ENCODE measurements around the gene ERBB4.

Gene ERBB4

GRCh38 chr2:211413746-211414145 lies 1124.9 kb downstream of the ERBB4 start:
- H3K27me3 ChIP-seq (ENCODE audit: insufficient read depth, low read depth), result no peaks in the 10 kb centered on the region
- no peaks in the 10 kb centered on the region for H3K36me3 ChIP-seq (ENCODE audit: insufficient read depth)
- no peaks in the 10 kb centered on the region for H3K4me1 ChIP-seq (ENCODE audit: low read depth, poor library complexity, severe bottlenecking)
- no peak overlapping the region for H3K4me2 ChIP-seq
- no peak overlapping the region for H2AFZ ChIP-seq (ENCODE audit: low read depth)
- H3K4me3 ChIP-seq (IDR thresholded peaks at IDR 0.05; ENCODE audit: insufficient read depth, low read depth, low read length), result no peak overlapping the region
- H3K27ac ChIP-seq, result no peak overlapping the region
- TF ChIP-seq CTCF (conservative IDR thresholded peaks at IDR 0.05; ENCODE audit: low read depth, low read length), result no peak
- H4K20me1 ChIP-seq (ENCODE audit: insufficient read depth), result no peaks in the 10 kb centered on the region
- no peak overlapping the region for H3K9ac ChIP-seq
- no peaks in the 10 kb centered on the region for H3K79me2 ChIP-seq (ENCODE audit: insufficient read depth, low read depth)

GRCh38 chr2:211408483-211408891 lies 1130.1 kb downstream of the ERBB4 start:
- TF ChIP-seq CTCF (conservative IDR thresholded peaks at IDR 0.05; ENCODE audit: low read depth, low read length), result no peak
- H3K79me2 ChIP-seq (ENCODE audit: insufficient read depth, low read depth), result no peaks in the 10 kb centered on the region
- H3K36me3 ChIP-seq (ENCODE audit: insufficient read depth), result no peaks in the 10 kb centered on the region
- H3K4me2 ChIP-seq, result no peak overlapping the region
- no peaks in the 10 kb centered on the region for H3K27me3 ChIP-seq (ENCODE audit: insufficient read depth, low read depth)
- no peaks in the 10 kb centered on the region for H4K20me1 ChIP-seq (ENCODE audit: insufficient read depth)
- H3K27ac ChIP-seq, result no peak overlapping the region
- no peak overlapping the region for H2AFZ ChIP-seq (ENCODE audit: low read depth)
- H3K4me3 ChIP-seq (IDR thresholded peaks at IDR 0.05; ENCODE audit: insufficient read depth, low read depth, low read length), result no peak overlapping the region
- no peak overlapping the region for H3K9ac ChIP-seq
- no peaks in the 10 kb centered on the region for H3K4me1 ChIP-seq (ENCODE audit: low read depth, poor library complexity, severe bottlenecking)

- Histone ChIP-seq H3K4me2 (no peak overlapping the region), H3K27me3 (ENCODE audit: insufficient read depth, low read depth) (no peaks in the 10 kb centered on the region), H3K79me2 (ENCODE audit: insufficient read depth, low read depth) (no peaks in the 10 kb centered on the region), H3K4me3 (IDR thresholded peaks at IDR 0.05; ENCODE audit: insufficient read depth, low read depth, low read length) (no peak overlapping the region), H3K27ac (no peak overlapping the region), H3K9ac (no peak overlapping the region), H2AFZ (ENCODE audit: low read depth) (no peak overlapping the region), H4K20me1 (ENCODE audit: insufficient read depth) (no peaks in the 10 kb centered on the region), H3K4me1 (ENCODE audit: low read depth, poor library complexity, severe bottlenecking) (no peaks in the 10 kb centered on the region), H3K36me3 (ENCODE audit: insufficient read depth) (no peaks in the 10 kb centered on the region)
- TF ChIP-seq CTCF (conservative IDR thresholded peaks at IDR 0.05; ENCODE audit: low read depth, low read length), result no peak
Measured at GRCh38 chr2:211407076-211407475, 1131.5 kb downstream of the ERBB4 start.

- no peak overlapping the region for H2AFZ ChIP-seq (ENCODE audit: low read depth)
- no peak overlapping the region for H3K27ac ChIP-seq
- H3K4me1 ChIP-seq (ENCODE audit: low read depth, poor library complexity, severe bottlenecking), result no peaks in the 10 kb centered on the region
- no peak for TF ChIP-seq CTCF (conservative IDR thresholded peaks at IDR 0.05; ENCODE audit: low read depth, low read length)
- H3K4me3 ChIP-seq (IDR thresholded peaks at IDR 0.05; ENCODE audit: insufficient read depth, low read depth, low read length), result no peak overlapping the region
- no peak overlapping the region for H3K9ac ChIP-seq
- no peaks in the 10 kb centered on the region for H3K27me3 ChIP-seq (ENCODE audit: insufficient read depth, low read depth)
- no peaks in the 10 kb centered on the region for H3K79me2 ChIP-seq (ENCODE audit: insufficient read depth, low read depth)
- no peaks in the 10 kb centered on the region for H4K20me1 ChIP-seq (ENCODE audit: insufficient read depth)
- H3K4me2 ChIP-seq, result no peak overlapping the region
- H3K36me3 ChIP-seq (ENCODE audit: insufficient read depth), result no peaks in the 10 kb centered on the region
Measured at GRCh38 chr2:211405036-211405435, 1133.6 kb downstream of the ERBB4 start.

Measured in KMS-11 (cell line).